T-cell (primary cell): ENCODE results near the gene NTHL1. TPM values are rescaled to one million over a fixed set of nuclear protein-coding genes. Genes with fewer than 3 reads are reported as not detected.
A peak's percentile ranks its signal among the peaks of the same experiment; 100 is the strongest.

Experiments
- ATAC-seq, 4 experiments: fragments of 200-7000 bp in 3 of 4; fragments of 150-1000 bp in 1 of 4; cut with Tn5 transposase; replicated peaks in 1 of 4; 1 replicate in 3 of 4; 2 replicates in 1 of 4; pipeline ENCODE4 v1.10.0; 2021; ENCODE audit warnings: moderate library complexity in 3 of 4, mild to moderate bottlenecking in 2 of 4, moderate number of reproducible peaks in 1 of 4
- CTCF ChIA-PET, 2 donors: fragments of 300-600 bp; sonication (Branson Sonifier 250); formaldehyde crosslinking; loops; one replicate each; lab custom pipeline; 2022; ENCODE audit warnings: antibody characterized with exemption in 2 of 2; lab: Charles Lee
- POLR2A ChIA-PET, 2 donors: fragments of 300-600 bp; sonication (Branson Sonifier 250); formaldehyde crosslinking; loops; one replicate each; lab custom pipeline; 2022; ENCODE audit warnings: antibody characterized with exemption in 2 of 2; lab: Charles Lee
- DNase-seq, 35 experiments: peaks; one replicate each; pipeline versions ENCODE4 v3.0.0 to v3.0.0-alpha.2; 2013 to 2023
- H3K27ac ChIP-seq: one replicate; pipeline ENCODE4 v1.5.1; 2013; ENCODE audit warnings: low read length
- H3K27me3 ChIP-seq, 2 experiments: replicated peaks in 1 of 2; 1 replicate in 1 of 2; 2 replicates in 1 of 2; pipeline versions ENCODE4 v1.6.1 to v1.7.0; 2013; ENCODE audit warnings: low read length in 1 of 2, mixed read lengths in 1 of 2; ENCODE audit not compliant: control insufficient read depth in 2 of 2, insufficient read depth in 2 of 2; ENCODE audit errors: extremely low read depth in 1 of 2
- H3K36me3 ChIP-seq, 2 donors: 1 replicate in 1 of 2; 2 replicates in 1 of 2; pipeline versions ENCODE4 v1.6.1 to v1.7.0; 2013; ENCODE audit warnings: low read length in 1 of 2; ENCODE audit not compliant: control insufficient read depth in 2 of 2, insufficient read depth in 1 of 2; ENCODE audit errors: extremely low read depth in 1 of 2
- H3K4me1 ChIP-seq, 2 experiments: 1 replicate in 1 of 2; 2 replicates in 1 of 2; pipeline versions ENCODE4 v1.6.1 to v1.7.0; 2013; ENCODE audit warnings: low read length in 2 of 2, mixed read lengths in 1 of 2; ENCODE audit not compliant: insufficient read depth in 2 of 2, control insufficient read depth in 1 of 2; ENCODE audit errors: extremely low read depth in 1 of 2
- H3K4me3 ChIP-seq, 2 donors: 1 replicate in 1 of 2; 2 replicates in 1 of 2; pipeline versions ENCODE4 v1.5.1 to v1.7.0; 2013; ENCODE audit warnings: mild to moderate bottlenecking in 2 of 2, low read length in 1 of 2, moderate library complexity in 1 of 2; ENCODE audit not compliant: control insufficient read depth in 1 of 2; ENCODE audit errors: extremely low read depth in 1 of 2
- H3K9me3 ChIP-seq: 2 replicates; pipeline ENCODE4 v1.7.0; 2013
- H3K27ac Mint-ChIP-seq, 2 donors: one replicate each; pipeline ENCODE4 v1.8.0; 2020 to 2021; ENCODE audit warnings: mild to moderate bottlenecking in 2 of 2, mixed read lengths in 2 of 2
- H3K27me3 Mint-ChIP-seq, 2 donors: one replicate each; pipeline ENCODE4 v1.8.0; 2021 to 2022; ENCODE audit warnings: mixed read lengths in 2 of 2
- H3K36me3 Mint-ChIP-seq: one replicate; pipeline ENCODE4 v1.8.0; 2021; ENCODE audit warnings: mixed read lengths
- H3K4me1 Mint-ChIP-seq, 3 donors: one replicate each; pipeline ENCODE4 v1.8.0; 2020 to 2022; ENCODE audit warnings: mixed read lengths in 3 of 3, mild to moderate bottlenecking in 1 of 3
- H3K4me3 Mint-ChIP-seq, 3 donors: one replicate each; pipeline ENCODE4 v1.8.0; 2020 to 2022; ENCODE audit warnings: mild to moderate bottlenecking in 3 of 3, mixed read lengths in 3 of 3, moderate library complexity in 3 of 3
- H3K9me3 Mint-ChIP-seq, 3 donors: one replicate each; pipeline ENCODE4 v1.8.0; 2020 to 2022; ENCODE audit warnings: mixed read lengths in 3 of 3
- WGBS: methylation state at CpG from one replicate; pipeline ENCODE4 v1.1.5; 2013; ENCODE audit warnings: missing lambda C conversion rate; ENCODE audit not compliant: insufficient coverage; 5-methylcytosine and 5-hydroxymethylcytosine counted together
- total RNA-seq, 35 experiments: library from RNA in 6 of 35; stranded (reverse) in 6 of 35; fragments of 120-200 nt in 1 of 35; gene quantifications; one replicate each; pipeline versions ENCODE4 v1.2.1 to v1.2.4 and lab custom pipeline; 2013 to 2026

NTHL1 gene
- 10 to 100 TPM in 3 of 5 donors, 1 to 10 TPM in 2; 5.8 to 24.1 (median 18.3) TPM for total RNA-seq
- 11.5 TPM for total RNA-seq (2013)
- 0.32 to 19.9 (median 4.9) reads per million in 29 experiments for total RNA-seq (lab: John Stamatoyannopoulos, UW)

DNA sequence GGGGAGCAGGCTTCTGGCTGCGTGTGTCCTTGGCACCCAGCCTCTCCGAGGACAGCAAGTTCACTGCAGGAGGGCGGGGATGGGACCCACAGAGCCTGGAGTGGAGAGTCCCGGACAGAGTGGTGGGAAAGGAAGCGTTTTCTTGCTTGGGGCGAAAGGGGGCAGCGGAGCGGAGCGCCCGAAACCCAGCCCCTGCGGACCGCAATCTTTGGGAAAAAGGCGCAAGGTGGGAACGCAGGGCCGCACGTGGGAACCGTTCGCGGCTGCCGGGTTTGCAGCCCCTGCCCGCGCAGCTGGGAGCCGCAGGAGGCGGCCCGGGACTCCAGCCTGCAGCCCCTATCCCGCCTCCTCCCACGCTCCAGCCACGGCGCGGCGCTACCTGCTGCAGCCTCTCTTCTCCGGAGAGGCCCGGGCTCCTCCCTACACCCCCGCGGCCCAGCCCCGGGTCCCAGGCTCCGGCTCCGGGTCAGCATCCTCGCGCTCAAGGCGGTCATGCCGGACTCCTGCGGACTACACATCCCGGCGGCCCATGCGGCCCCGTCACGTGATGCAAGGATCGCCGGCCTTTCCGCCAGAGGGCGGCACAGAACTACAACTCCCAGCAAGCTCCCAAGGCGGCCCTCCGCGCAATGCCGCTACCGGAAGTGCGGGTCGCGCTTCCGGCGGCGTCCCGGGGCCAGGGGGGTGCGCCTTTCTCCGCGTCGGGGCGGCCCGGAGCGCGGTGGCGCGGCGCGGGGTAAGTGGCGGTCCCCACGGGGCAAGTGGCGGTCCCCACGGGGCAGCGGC is at the start of gene NTHL1, which contains the start of gene TSC2:
TSS of gene NTHL1 (minus strand) at position 505 of the 786 bp plus-strand sequence. CDS start at position 494, 11 bp downstream.
TSS of gene TSC2 (plus strand) at position 656 of the 786 bp plus-strand sequence. CDS start 631 bp downstream, outside the sequence.
- CTCF ChIA-PET = interaction anchor here in 1 of 2 donors (0.8 to 1.3 kb wide), 3 partner anchors 25 to 108 kb away, joined by 3 to 12 read pairs (median 6); partner anchors contain the start of gene TRAF7
- H3K9me3 Mint-ChIP-seq = no peaks in the 10 kb centered on the region
- H3K4me3 Mint-ChIP-seq = peak within 1 kb of the TSS; percentile 90 to 92 (median 90)
- peaks cover 20 to 23% (median 20%) of the 10 kb centered on the region in 3 donors for H3K4me1 Mint-ChIP-seq
- DNase-seq (peak; percentile 79 to 95 (median 86)), ATAC-seq (peak; percentile 94 to 96 (median 96))
- Histone ChIP-seq H3K27me3 (no peaks in the 10 kb centered on the region), H3K9me3 (no peaks in the 10 kb centered on the region), H3K4me1 (peaks cover 13 to 30% of the 10 kb centered on the region in 2 experiments), H3K27ac (peak within 1 kb of the TSS; percentile 38), H3K36me3 (peaks cover 0 to 19% of the 10 kb centered on the region in 2 donors), H3K4me3 (peak within 1 kb of the TSS; percentile 79 to 94)
- peak within 1 kb of the TSS; percentile 23 to 71 for H3K27ac Mint-ChIP-seq
- peaks cover 4% of the 10 kb centered on the region for H3K36me3 Mint-ChIP-seq
- POLR2A ChIA-PET = interaction anchor here in 1 of 2 donors (0.5 to 1.0 kb wide), 2 partner anchors 15 to 108 kb away, joined by 6 to 7 read pairs; partner anchors contain the start of gene TRAF7
- H3K27me3 Mint-ChIP-seq = no peaks in the 10 kb centered on the region
- under 1% methylated on average over 81 of the region's 81 CpGs for WGBS

DNA sequence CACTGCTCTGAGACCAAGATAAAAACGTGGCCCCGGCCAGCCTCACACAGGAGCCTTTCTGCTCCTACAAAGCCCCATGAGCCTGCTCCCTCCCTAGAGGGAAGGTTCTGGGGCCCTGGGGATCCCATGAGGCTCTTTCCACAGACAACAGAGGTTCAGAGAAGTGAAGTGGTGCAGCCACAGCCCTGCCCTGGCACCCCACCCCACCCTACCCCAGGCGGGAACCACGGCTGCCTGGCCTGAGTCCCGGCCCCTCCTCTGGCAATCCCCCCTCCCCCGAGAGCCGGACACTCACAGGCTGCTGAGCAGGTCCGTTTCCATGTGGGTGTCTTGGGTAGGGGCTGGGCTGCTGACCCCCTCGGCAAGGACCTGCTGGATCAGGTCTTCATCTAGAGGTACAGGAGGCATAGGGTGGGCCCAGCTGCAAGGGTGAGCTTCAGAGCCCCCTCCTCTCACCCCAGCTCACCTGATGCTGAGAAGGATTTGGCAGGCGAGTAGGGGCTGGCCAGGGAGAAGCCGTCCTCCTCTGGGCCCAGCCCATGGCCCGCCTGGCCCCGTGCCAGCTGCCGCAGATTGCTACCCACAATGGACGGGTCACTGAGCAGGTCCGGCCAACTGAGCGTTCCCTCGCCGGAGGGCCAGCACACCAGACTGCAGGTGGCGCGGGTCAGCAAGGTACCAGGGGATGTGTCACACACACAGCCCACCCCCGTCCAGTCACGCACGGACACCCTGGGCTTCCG is 49.4 kb upstream of the NTHL1 start:
- H3K27me3 Mint-ChIP-seq = no peaks in the 10 kb centered on the region
- H3K27ac Mint-ChIP-seq = no peak overlapping the region
- Histone ChIP-seq H3K27ac (no peak overlapping the region), H3K36me3 (peaks cover 15 to 27% of the 10 kb centered on the region in 2 donors), H3K27me3 (no peaks in the 10 kb centered on the region), H3K4me1 (no peaks in the 10 kb centered on the region), H3K9me3 (no peaks in the 10 kb centered on the region), H3K4me3 (no peak overlapping the region)
- H3K4me1 Mint-ChIP-seq = no peaks in the 10 kb centered on the region
- 98% methylated on average over 11 of the region's 25 CpGs for WGBS
- no peak for DNase-seq
- peaks cover 10% of the 10 kb centered on the region for H3K36me3 Mint-ChIP-seq
- no peak overlapping the region for H3K4me3 Mint-ChIP-seq
- ATAC-seq = no peak
- CTCF ChIA-PET = no interaction called here
- POLR2A ChIA-PET = no interaction called here
- no peaks in the 10 kb centered on the region for H3K9me3 Mint-ChIP-seq

DNA sequence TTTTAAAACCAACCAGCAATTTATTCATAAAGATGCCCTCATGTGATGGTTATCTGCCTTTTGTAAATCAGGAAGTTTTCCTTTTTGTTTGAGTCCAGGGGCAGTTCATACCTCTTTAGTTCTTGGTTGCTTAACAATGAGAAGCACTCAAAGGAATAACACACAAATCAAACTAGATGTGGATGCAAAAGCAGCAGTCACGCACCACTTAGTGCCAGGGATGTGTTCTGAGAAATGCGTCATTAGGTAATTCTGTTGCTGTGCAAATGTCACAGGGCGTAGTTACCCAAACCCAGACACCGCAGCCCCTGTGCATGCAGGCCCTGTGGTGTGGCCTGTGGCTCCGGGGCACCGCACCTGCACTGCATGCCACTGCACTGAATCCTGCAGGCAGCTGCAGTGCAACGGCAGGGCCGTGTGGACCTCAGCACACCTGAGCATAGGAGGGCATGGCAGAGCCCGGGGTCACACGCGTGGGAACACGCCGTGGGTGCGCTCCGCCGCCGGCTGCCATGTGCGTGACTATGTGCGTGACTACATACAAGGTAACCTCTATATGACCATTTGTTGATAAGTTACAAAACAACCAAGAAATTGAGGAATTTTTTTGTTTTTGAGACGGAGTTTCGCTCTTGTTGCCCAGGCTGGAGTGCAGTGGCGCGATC is 48.4 kb upstream of the NTHL1 start:
- CTCF ChIA-PET = no interaction called here
- H3K4me3 ChIP-seq = no peak overlapping the region
- no peaks in the 10 kb centered on the region for H3K9me3 ChIP-seq
- Mint-ChIP-seq H3K4me1 (no peaks in the 10 kb centered on the region), H3K4me3 (no peak overlapping the region), H3K36me3 (peaks cover 7% of the 10 kb centered on the region), H3K27me3 (no peaks in the 10 kb centered on the region), H3K27ac (no peak overlapping the region), H3K9me3 (no peaks in the 10 kb centered on the region)
- H3K36me3 ChIP-seq = peaks cover 15 to 27% of the 10 kb centered on the region in 2 donors
- H3K4me1 ChIP-seq = no peaks in the 10 kb centered on the region
- H3K27ac ChIP-seq = no peak overlapping the region
- POLR2A ChIA-PET = no interaction called here
- DNase-seq (no peak), ATAC-seq (no peak)
- no peaks in the 10 kb centered on the region for H3K27me3 ChIP-seq
- 98% methylated on average over 12 of the region's 23 CpGs for WGBS

DNA sequence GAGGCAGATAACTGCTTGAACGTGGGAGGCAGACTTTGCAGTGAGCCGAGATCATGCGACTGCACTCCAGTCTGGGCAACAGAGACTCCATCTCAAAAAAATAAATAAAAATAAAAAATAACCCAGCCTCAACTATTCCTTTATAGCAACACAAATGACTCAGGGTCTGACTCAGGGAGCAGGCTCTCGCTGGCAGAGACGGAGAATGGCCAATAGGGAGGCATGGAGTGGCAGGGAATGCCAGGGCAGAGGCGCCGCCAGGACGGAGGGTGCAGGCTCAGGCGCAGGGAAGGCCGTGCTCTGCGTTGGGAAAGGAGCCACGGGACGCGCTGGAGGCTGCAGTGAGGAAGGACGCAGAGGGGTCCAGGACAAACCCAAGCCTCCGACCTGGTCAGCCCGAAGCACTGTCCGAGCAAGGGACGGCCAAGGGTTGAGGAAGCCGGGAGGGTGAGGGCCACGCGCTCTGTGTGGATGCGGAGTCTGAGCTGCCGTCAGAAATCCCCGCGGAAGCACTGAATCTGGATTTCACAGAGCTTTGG is 47.8 kb upstream of the NTHL1 start:
- Mint-ChIP-seq H3K27me3 (no peaks in the 10 kb centered on the region), H3K36me3 (peaks cover 7% of the 10 kb centered on the region), H3K4me1 (no peaks in the 10 kb centered on the region), H3K4me3 (no peak overlapping the region), H3K27ac (no peak overlapping the region), H3K9me3 (no peaks in the 10 kb centered on the region)
- no peak overlapping the region for H3K27ac ChIP-seq
- H3K9me3 ChIP-seq = no peaks in the 10 kb centered on the region
- peaks cover 15 to 30% of the 10 kb centered on the region in 2 donors for H3K36me3 ChIP-seq
- no peak for DNase-seq
- H3K4me1 ChIP-seq = no peaks in the 10 kb centered on the region
- ATAC-seq = no peak
- ChIA-PET POLR2A (no interaction called here), CTCF (no interaction called here)
- H3K27me3 ChIP-seq = no peaks in the 10 kb centered on the region
- WGBS = 100% methylated on average over 20 of the region's 26 CpGs
- H3K4me3 ChIP-seq = no peak overlapping the region

DNA sequence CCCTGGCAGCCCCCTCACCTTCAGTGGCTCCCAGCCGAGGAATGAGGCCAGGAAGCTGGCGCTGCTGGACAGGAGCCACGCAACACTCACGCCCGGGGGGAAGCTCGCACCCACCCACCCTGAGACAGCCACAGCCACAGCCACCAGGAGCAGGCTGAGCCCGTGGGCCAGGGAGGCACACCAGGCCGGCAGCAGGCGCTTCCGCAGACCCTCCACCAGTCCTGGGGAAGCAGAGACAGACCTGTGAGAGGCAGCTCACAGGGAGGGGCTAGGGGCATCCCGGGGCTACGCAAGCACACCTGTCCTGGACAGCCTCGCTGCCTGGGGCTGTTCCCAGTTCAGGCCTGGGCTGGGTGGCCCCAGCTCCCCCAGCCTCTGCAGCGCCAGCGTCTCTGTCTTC is 46.2 kb upstream of the NTHL1 start:
- Histone ChIP-seq H3K4me1 (no peaks in the 10 kb centered on the region), H3K27ac (no peak overlapping the region), H3K4me3 (no peak overlapping the region), H3K27me3 (no peaks in the 10 kb centered on the region), H3K9me3 (no peaks in the 10 kb centered on the region), H3K36me3 (peaks cover 15 to 38% of the 10 kb centered on the region in 2 donors)
- Mint-ChIP-seq H3K36me3 (peaks cover 14% of the 10 kb centered on the region), H3K27ac (no peak overlapping the region), H3K4me1 (no peaks in the 10 kb centered on the region), H3K27me3 (no peaks in the 10 kb centered on the region), H3K9me3 (no peaks in the 10 kb centered on the region), H3K4me3 (no peak overlapping the region)
- ChIA-PET CTCF (no interaction called here), POLR2A (no interaction called here)
- no peak for ATAC-seq
- no peak for DNase-seq
- 90% methylated on average over 10 of the region's 15 CpGs for WGBS

DNA sequence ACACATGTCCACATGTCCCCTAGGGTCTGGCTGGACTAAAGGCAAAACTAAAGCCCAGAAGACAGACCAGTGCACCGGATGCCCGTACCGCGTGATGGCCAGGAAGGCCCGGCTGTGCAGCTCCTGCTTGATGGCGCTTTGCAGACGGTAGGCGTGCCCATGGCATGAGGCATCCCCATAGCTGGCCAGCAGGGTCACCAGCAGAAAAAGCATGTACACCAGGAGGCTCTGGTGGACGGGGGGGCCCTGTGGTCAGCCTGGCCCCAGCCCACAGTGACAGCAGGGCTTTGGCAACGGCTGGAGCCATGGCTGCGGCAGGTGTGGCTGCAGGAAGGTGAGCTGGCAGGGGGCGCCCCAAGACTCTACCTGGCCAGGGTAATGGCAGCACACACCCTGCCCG is 45.2 kb upstream of the NTHL1 start:
- no peaks in the 10 kb centered on the region for H3K9me3 ChIP-seq
- ChIA-PET CTCF (no interaction called here), POLR2A (no interaction called here)
- no peaks in the 10 kb centered on the region for H3K27me3 ChIP-seq
- no peak overlapping the region for H3K27ac ChIP-seq
- H3K27me3 Mint-ChIP-seq = no peaks in the 10 kb centered on the region
- ATAC-seq (no peak), DNase-seq (no peak)
- H3K36me3 Mint-ChIP-seq = peaks cover 14% of the 10 kb centered on the region
- H3K4me1 Mint-ChIP-seq = no peaks in the 10 kb centered on the region
- H3K36me3 ChIP-seq = peaks cover 15 to 48% of the 10 kb centered on the region in 2 donors
- H3K9me3 Mint-ChIP-seq = no peaks in the 10 kb centered on the region
- no peak overlapping the region for H3K27ac Mint-ChIP-seq
- no peak overlapping the region for H3K4me3 ChIP-seq
- no peaks in the 10 kb centered on the region for H3K4me1 ChIP-seq
- H3K4me3 Mint-ChIP-seq = no peak overlapping the region
- WGBS = 94% methylated on average over 13 of the region's 13 CpGs
